ENCODE results near the gene FAM3C. TPM values are rescaled to one million over a fixed set of nuclear protein-coding genes. Genes with fewer than 3 reads are reported as not detected.
A peak's percentile ranks its signal among the peaks of the same experiment; 100 is the strongest.

FAM3C gene
- total and polyA plus RNA-seq, 10 of the 15 experiments (the other 5 are each of a cell fraction or from before 2014, with no cell fraction given), result 11.0 to 110 (median 27.8) TPM

GRCh38 chr7:121339082-121339481 is 57.0 kb downstream of the FAM3C start:
- no peaks in the 10 kb centered on the region for H3K79me2 ChIP-seq (ENCODE audit: control insufficient read depth, insufficient read depth, low read length)
- H3K27ac ChIP-seq (ENCODE audit: control insufficient read depth, insufficient read depth), result no peak overlapping the region
- POLR2A ChIA-PET, result no interaction called here
- CTCF ChIA-PET, result no interaction called here
- H3K27me3 ChIP-seq (replicated peaks in 1 of 2; ENCODE audit: control insufficient read depth in 2 of 2, insufficient read depth in 2 of 2, low read length in 1 of 2), result no peaks in the 10 kb centered on the region
- H3K4me3 ChIP-seq, result no peak overlapping the region
- no peaks in the 10 kb centered on the region for H3K4me1 ChIP-seq (ENCODE audit: control insufficient read depth, insufficient read depth, low read length)
- H2AFZ ChIP-seq (ENCODE audit: control insufficient read depth, low read depth, low read length), result no peak overlapping the region
- RAD21 ChIA-PET (ENCODE audit: unreplicated experiment), result no interaction called here
- no peaks in the 10 kb centered on the region; a peak in 1 of 4 replicates for H3K36me3 ChIP-seq (ENCODE audit: control insufficient read depth in 2 of 2, insufficient read depth in 2 of 2, low read length in 1 of 2)
- no peak overlapping the region for H3K4me2 ChIP-seq (ENCODE audit: control insufficient read depth, insufficient read depth)
- FAIRE-seq (no peak), ATAC-seq (peak; percentile 54), DNase-seq (ENCODE audit: low read depth, low spot score) (no peak)
- BruUV-seq (replicated peaks), result no TSS peak
- intact Hi-C loops (cut with micrococcal nuclease; ENCODE audit: unreplicated experiment), result loop anchor here (5.0 kb wide), 1 partner anchor 352 kb away; the partner anchor contains the start of gene CPED1
- TF ChIP-seq PBX3 (IDR thresholded peaks at IDR 0.05; ENCODE audit: insufficient replicate concordance, low read depth, low read length) (no peak), BHLHE40 (IDR thresholded peaks at IDR 0.05; ENCODE audit: borderline replicate concordance in 1 of 2, low read depth in 2 of 2, low read length in 1 of 2) (peak; percentile 75 to 92; a peak in 3 of 4 replicates), IKZF1 (conservative IDR thresholded peaks at IDR 0.05) (0 out of 2 replicates have a peak, but pooled peaks have one; percentile 25)
- H3K9ac ChIP-seq (ENCODE audit: control insufficient read depth, insufficient read depth, low read length), result no peak overlapping the region
- WGBS (ENCODE audit: insufficient coverage, insufficient replicate concordance, low lambda C conversion rate, missing lambda C conversion rate), result 83% methylated on average over 5 of the region's 5 CpGs
- no peaks in the 10 kb centered on the region for H3K9me3 ChIP-seq (replicated peaks; ENCODE audit: control insufficient read depth, insufficient read depth, low read length)
- no peaks in the 10 kb centered on the region for H4K20me1 ChIP-seq (ENCODE audit: control insufficient read depth, insufficient read depth)
- SMC1A ChIA-PET (ENCODE audit: uncharacterized antibody, unreplicated experiment), result no interaction called here
- in situ Hi-C loops (cut with MboI), result no loop called here

- 29% methylated on average over 3 of the region's 3 CpGs for WGBS (ENCODE audit: insufficient coverage, insufficient replicate concordance, low lambda C conversion rate, missing lambda C conversion rate)
- peak; percentile 78 for ATAC-seq
- FAIRE-seq, result peak; percentile 68
These were observed 58.7 kb downstream of the FAM3C start for GRCh38 chr7:121337398-121337797.

More at GRCh38 chr7:121337398-121337797, 58.7 kb downstream of the FAM3C start:
- Histone ChIP-seq H3K4me3 (no peak overlapping the region), H3K4me1 (ENCODE audit: control insufficient read depth, insufficient read depth, low read length) (no peaks in the 10 kb centered on the region), H3K9me3 (replicated peaks; ENCODE audit: control insufficient read depth, insufficient read depth, low read length) (no peaks in the 10 kb centered on the region), H4K20me1 (ENCODE audit: control insufficient read depth, insufficient read depth) (no peaks in the 10 kb centered on the region), H3K27ac (ENCODE audit: control insufficient read depth, insufficient read depth) (no peak overlapping the region), H3K9ac (ENCODE audit: control insufficient read depth, insufficient read depth, low read length) (no peak overlapping the region), H3K36me3 (ENCODE audit: control insufficient read depth in 2 of 2, insufficient read depth in 2 of 2, low read length in 1 of 2) (no peaks in the 10 kb centered on the region; a peak in 1 of 4 replicates), H3K27me3 (replicated peaks in 1 of 2; ENCODE audit: control insufficient read depth in 2 of 2, insufficient read depth in 2 of 2, low read length in 1 of 2) (no peaks in the 10 kb centered on the region), H2AFZ (ENCODE audit: control insufficient read depth, low read depth, low read length) (no peak overlapping the region), H3K79me2 (ENCODE audit: control insufficient read depth, insufficient read depth, low read length) (no peaks in the 10 kb centered on the region), H3K4me2 (ENCODE audit: control insufficient read depth, insufficient read depth) (no peak overlapping the region)
- ChIA-PET CTCF (interaction anchor here (0.6 to 3.6 kb wide), 16 partner anchors 13 to 657 kb away, joined by 3 to 20 read pairs (median 4); no protein-coding TSS in a partner anchor), SMC1A (ENCODE audit: uncharacterized antibody, unreplicated experiment) (interaction anchor here (0.7 to 2.2 kb wide), 14 partner anchors 13 to 657 kb away, joined by 3 to 10 read pairs (median 3); no protein-coding TSS in a partner anchor), POLR2A (no interaction called here), RAD21 (ENCODE audit: unreplicated experiment) (interaction anchor here (0.8 to 1.7 kb wide), 7 partner anchors 59 to 210 kb away, joined by 3 to 7 read pairs (median 4); no protein-coding TSS in a partner anchor)
- no peak for TF ChIP-seq TCF3 (IDR thresholded peaks at IDR 0.05; ENCODE audit: borderline replicate concordance, insufficient read depth, low read depth, low read length)
- no peak for TF ChIP-seq CBFB (IDR thresholded peaks at IDR 0.05; ENCODE audit: low read depth)
- no peak for TF ChIP-seq RBBP5 (conservative IDR thresholded peaks at IDR 0.05)
- TF ChIP-seq RAD21 (IDR thresholded peaks at IDR 0.05; ENCODE audit: insufficient read depth, low read depth, low read length), result peak; percentile 50
- TF ChIP-seq SMC3 (IDR thresholded peaks at IDR 0.05; ENCODE audit: borderline replicate concordance, low read length), result peak; percentile 47; the same call in 1 of the 2 replicates
- peak in 2 of 3 experiments; percentile 20 to 50; a peak in 3 of 6 replicates for TF ChIP-seq CTCF (IDR thresholded peaks at IDR 0.05 in 2 of 3, conservative IDR thresholded peaks at IDR 0.05 in 1 of 3; ENCODE audit: control insufficient read depth in 2 of 3, extremely low read depth in 1 of 3, insufficient read depth in 1 of 3, low read depth in 3 of 3, low read length in 3 of 3)
- TF ChIP-seq ZNF274 (IDR thresholded peaks at IDR 0.05; ENCODE audit: insufficient read depth, insufficient read length), result no peak
- in situ Hi-C loops (cut with MboI), result no loop called here
- no peak for DNase-seq (ENCODE audit: low read depth, low spot score)
- no TSS peak for BruUV-seq (replicated peaks)
- intact Hi-C loops (cut with micrococcal nuclease; ENCODE audit: unreplicated experiment), result loop anchor here (2.0 to 5.0 kb wide), 2 partner anchors 211 to 350 kb away; partner anchors contain the start of gene CPED1

Measured in GM12878 (cell line).